Endometrium (tissue), 2 donors: ENCODE data around the gene GPR62.

Source experiments
- FAIRE-seq: peaks from 2 replicates; lab custom pipeline; 2012; peaks lifted over from hg19 to GRCh38; lab: Jason Lieb, UNC
- donor health status: control.
- donor health status: control.

The GPR62 gene

DNA sequence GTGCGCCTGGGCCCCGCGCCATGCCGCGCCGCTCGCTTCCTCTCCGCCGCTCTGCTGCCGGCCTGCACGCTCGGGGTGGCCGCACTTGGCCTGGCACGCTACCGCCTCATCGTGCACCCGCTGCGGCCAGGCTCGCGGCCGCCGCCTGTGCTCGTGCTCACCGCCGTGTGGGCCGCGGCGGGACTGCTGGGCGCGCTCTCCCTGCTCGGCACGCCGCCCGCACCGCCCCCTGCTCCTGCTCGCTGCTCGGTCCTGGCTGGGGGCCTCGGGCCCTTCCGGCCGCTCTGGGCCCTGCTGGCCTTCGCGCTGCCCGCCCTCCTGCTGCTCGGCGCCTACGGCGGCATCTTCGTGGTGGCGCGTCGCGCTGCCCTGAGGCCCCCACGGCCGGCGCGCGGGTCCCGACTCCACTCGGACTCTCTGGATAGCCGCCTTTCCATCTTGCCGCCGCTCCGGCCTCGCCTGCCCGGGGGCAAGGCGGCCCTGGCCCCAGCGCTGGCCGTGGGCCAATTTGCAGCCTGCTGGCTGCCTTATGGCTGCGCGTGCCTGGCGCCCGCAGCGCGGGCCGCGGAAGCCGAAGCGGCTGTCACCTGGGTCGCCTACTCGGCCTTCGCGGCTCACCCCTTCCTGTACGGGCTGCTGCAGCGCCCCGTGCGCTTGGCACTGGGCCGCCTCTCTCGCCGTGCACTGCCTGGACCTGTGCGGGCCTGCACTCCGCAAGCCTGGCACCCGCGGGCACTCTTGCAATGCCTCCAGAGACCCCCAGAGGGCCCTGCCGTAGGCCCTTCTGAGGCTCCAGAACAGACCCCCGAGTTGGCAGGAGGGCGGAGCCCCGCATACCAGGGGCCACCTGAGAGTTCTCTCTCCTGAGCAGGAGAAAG lies 951 bp downstream of the GPR62 start:
- FAIRE-seq: no peak

DNA sequence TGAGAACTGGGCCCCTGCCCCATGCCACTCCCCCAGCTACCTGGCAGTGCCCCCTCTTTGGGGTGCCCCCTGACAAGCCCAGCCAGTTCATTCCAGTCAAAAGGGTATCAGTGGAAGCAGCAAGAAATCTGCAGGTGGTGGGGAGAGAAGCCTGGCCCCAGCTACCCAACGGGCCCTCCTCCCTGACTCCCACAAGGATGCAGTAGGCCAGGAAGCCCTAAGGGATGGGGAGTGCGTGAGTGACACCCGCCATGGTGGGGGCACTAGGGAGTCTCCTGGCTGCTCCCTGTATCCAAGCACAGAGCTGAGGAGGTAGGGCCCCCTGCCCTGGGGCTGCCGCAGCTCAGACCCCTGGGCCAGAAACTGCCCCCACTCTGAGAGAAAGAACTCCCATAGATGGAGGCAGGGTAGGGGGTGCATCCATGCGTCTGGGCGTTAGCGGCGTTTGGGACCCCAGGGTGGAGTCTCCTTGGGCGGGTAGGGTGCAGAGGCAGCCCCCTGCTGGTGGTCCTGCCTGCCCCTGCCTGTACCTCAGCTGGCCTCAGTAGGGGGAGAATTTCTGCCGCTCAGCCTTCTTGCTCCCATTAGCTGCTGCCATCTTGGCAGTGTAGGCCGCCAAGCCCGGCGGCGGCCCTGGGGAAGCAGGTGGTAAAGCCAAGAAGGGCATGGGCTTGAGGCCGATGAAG lies 2.5 kb downstream of the GPR62 start:
- FAIRE-seq: no peak

DNA sequence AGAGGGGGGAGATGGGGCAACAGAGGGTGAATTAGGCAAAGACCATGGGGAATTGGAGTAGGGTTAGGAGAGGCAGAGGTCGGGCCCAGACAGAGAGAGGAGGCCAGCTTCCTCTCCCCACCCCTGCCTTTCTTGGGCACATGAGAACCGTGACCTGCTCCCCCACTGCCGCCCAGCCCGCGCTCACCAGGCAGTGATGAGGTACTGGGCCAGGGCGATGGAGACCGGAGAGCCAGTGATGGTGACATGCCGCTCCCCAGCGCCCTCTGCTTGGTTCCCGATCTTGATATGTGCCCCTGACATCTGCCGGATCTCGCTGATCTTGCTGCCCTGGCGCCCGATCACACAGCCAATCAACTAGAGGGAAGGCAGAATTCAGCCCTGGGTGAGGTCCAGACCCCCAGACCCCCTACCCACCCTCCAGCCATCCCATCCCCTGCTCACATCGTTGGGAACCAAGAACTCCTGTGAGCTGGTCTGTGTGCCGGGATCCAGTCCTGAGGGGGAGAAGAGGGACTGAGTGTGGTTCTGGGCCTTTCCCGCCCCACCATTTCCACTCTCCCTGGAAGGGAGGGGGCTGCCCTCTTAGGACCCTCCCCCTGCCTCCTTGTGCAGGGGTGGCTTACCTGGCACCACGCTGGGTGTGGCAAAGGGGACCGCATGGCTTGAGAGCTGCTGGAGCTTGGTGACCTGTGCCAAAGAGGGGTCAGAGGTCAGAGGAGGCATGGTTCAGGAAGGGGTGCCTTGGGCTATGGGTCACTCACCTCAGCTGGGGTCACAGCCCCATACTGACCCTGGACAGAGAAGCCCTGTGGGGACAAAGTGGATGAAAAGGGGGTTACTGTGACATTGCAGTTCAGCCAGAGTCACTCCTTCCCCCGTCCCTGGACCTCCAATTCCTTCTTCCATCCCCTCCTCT lies 3.7 kb downstream of the GPR62 start:
- no peak for FAIRE-seq

DNA sequence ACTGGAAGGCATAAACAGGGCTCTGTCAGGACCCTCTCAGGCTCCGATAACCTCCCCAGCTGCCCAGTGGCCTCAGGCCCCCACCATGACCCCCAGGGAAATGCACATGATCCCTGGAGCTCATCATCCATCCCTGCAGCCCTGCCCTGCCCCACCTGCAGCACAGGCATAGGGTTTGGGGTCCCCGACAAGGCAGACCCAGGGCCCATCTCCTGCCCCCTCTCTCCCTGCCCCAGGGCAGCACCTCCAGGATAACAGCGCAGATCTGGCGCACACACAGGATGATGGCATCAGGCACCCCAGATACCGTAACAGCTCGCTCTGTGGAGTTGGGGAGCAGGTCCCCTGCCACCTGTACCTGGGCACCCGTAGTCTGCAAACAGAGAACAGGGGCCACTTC lies 4.5 kb downstream of the GPR62 start:
- FAIRE-seq: no peak

DNA sequence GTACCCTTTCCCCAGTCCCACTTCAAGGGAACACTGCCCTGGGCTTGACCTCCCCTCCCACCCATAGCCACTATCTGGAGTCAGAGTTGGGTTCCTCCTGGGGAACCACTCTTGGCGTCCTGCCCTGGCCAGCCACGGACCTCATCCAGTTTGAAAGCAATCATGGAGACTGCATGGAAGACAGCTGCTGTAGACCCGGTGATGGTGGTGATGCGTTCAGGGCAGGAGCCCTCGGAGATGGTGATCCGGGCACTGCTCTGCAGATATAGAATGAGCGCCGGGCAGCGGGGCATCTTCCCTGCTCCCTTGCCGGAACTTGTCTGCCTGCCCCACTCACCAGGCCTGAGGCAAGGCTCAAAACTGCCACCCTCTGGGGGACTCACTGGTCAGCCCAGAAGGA lies 5.2 kb downstream of the GPR62 start:
- FAIRE-seq: no peak

DNA sequence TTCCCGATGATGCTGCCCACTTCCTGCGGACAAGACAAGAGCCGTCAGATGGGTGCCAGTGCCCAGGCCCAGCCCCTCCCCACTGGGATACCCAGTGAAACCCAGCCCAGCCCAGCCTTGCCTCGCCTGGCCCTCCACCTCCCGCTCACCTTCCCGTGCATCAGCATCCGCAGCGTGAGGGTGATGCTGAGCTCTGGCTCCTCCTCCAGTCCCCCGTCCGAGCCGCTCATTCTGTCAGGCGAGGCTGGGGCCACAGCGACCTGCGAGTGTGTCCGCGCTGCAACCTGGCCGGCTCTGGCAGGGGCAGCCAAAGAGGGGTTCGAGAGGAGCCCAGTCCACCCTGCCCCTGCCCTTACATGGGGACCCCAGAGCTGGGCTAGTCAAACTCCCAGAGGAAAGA lies 5.8 kb downstream of the GPR62 start:
- no peak for FAIRE-seq

DNA sequence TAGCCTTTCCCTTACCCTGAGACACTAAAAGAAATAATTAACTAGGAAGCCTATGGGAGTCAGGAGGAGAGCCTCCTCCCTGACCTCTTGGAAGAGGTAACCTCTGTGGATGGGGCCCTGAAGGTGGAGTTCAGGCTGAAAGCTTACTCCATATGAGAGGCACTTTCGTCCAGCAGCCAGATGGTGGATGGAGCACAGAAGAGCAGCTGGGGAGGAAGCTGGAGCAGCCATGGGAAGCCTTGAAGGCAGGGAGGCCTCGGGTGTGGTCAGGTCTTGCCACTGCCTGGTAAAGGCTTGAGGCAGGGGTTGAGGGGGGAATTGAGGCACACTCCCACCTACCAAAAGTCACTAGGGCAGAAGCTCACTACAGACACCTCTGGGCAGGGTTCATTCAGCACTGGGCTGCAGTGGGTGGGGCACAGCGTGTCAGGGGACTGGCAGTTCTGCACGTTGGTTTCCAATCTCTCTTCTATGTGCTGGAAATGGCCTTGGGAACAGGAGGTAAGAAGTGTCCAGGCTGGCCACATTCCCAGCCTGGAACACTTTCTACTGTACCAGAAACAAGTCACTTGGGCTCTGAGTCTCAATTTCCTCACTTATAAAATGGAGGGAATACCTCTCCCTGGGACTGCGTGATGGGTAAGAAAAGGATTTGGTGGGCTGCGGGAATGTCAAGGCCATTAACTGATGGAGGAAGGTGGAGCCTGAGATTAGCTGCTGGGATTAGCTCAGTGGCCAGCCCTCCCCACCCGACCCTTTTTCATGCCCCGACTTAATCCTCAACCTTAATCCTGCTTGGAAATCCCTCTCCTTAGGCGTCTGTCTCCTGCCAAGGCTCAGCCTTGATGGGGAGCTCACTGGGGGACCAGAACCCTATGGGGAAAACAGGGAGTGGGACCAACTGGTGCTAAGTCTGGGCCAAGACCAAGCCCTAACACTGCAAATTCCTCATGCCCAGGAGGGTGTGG lies 6.7 kb downstream of the GPR62 start:
- no peak for FAIRE-seq

DNA sequence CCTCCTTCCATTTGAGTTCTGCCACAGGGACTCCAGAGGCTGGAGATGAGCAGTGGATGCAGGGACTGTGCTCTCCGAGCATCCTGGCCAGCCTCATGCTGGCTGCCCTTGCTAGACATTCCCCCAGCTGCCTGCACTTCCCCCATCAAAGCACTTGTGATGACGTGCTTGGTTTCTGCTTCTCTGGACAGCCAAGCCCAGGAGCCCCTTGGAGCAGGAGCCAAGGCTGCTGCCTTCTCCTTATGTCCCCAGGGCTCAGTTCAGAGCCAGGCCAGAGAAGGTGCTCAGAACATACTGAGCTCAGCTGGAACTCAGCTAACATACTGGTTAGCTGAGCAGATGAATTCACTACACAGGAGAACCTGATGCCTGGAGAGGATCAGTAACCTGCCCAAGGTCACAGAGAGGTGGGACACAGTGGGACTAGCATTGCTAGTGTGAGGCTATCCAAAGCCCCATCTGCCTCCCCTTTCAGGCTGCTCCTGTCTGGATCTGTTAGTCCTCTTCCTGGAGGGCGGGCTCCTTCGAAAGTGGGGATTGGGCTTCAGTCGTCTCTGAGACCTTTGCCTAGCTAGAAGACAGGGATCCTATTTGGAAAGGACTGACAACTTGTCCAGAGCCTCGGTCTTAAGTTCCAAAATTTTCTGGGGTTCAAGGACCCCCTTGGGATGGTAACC lies 7.8 kb downstream of the GPR62 start:
- FAIRE-seq: no peak

DNA sequence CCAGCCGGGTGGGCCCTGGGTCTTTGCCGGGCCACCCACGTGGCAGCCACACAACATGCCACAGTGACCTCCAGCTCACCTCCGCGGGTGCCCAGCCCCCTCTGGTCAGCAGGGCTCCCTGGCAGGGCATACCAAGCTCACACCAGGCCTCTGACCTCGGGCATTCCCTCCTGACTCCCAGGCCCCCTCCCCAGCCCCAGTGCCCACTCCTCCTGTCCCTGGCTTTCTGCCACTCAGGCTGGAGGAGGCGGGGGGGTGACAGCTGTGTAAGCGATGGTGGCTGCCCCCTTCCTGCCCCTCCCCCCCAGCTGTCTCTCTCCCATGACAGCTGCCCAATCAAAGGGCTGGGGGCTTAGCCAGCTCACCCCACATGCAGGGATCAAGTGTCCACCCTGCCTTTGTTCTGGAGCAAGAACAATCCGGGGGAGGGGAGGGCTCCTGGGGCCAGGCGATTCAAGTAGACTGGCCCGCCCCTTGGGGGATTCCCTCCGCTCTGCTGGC lies 8.8 kb downstream of the GPR62 start:
- no peak for FAIRE-seq

DNA sequence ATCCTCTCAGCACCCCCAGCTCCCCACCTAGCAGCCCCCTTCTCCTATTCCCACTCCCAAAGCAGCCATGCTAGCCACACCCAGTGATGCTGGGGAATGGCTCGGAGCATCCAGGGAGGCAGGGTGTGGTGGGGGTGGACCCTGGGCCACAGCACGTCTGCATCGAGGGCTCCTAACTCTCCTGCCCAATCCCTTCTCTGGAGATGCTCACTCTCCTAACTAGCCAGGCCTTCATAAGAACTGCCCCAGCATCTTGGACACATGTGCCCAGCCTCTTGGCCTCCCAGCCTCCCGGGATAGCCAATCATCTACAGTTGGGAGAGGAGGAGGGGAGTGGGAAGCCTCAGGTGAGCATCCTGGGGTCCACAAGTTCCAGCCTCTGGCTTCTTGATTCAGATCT lies 9.3 kb downstream of the GPR62 start:
- no peak for FAIRE-seq

DNA sequence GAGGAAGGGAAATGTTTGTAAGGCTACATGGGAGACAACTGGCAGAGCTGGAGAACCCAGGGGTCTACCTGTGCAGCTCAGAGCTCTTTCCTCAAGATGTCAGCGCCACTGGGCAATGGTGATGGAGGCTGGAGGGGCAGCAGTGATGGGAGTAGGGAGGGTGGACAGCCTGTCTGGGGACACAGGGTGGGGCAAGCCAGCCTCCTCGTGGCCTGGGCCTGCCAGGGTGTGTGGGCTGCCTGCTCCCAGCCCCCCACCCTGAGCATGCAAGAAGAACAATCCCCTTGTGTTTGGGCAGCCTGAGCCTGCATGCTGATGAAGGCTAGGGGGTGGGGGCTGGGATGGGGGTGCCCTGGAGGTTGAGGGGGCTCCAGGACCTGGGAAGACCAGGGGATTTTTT lies 10.8 kb downstream of the GPR62 start:
- FAIRE-seq: no peak

DNA sequence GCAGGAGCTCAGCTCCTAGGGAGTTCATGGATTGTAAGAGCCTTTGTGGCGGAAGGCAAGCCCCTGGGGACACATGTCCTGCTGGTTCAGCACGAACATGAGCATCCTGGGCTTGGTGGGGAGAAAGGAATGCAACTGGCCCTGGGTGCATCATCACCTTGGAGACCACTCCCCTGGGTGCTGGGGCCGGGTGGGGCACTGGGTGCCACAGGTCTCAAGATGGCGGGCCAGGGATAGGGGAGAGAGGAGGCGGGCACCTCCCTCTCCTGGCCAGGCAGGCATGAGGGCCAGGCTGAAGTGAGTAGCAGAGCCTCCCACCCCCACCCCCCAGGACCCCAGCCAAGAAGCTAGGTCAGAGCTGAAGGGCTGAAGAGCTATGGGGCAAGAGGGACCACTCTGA lies 11.3 kb downstream of the GPR62 start:
- FAIRE-seq: no peak

DNA sequence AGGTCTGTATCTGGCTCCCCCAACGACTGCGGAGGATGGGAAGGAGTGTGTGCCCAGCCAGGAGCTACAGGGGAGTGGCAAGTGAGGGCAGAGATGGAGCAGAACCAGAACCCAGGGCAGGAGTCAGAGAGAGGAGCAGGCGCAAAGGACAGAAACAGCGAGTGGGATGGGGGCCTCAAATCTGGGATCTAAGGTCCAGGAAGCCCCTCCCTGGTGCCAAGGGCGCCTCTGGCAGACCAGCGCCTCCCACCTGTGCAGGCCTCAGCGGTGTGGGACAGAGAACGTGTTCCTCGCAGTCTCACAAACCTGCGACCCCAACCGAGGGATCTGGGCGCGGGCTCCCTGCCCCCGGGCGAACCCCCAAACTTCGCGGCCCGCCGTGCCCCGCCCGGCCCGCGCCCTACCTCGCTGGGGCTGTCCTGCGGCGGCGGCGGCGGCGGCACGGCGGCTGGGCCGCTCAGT lies 11.8 kb downstream of the GPR62 start:
- FAIRE-seq: no peak

DNA sequence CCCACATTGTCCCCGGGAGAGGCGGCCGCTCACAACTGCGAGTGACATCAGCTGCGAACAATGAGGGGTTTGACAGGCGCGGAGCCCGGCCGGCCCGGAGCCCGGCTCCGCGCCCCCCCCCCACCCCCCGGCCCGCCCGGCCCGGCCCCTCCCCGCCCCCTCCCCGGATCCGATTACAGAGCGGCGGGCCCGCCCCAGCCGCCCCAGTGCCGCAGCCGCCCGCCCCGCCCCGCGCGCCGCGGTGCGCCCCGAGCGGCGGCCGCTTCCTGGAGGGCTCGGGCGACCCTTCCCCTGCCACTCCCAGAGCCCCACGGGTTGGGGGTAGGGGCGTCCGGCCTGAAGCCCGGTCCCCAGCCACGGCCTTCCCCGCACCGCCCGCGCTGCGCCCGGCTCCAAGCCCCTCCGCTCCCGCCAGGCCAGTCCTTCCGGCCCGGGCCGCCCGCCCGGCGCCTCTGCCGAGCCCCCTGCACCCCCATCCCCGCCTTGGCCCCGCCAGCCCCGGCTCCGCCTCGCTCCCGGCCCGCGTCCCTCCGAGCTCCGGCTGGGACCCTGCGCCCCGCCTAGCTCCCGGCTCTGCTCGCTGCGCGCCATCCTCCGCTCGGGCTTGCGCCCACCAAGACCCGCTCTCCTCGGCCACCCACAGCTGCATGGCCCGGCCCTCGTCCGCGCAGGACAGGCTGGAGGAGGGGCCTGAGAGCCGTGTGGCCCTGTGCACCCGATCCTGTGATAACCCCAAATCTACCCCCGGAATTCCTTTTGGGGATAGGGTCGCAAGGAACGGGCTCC lies 12.4 kb downstream of the GPR62 start, which contains the start of gene PCBP4:
TSS of gene PCBP4 (minus strand) at position 71 of the 786 bp plus-strand sequence. CDS start 6,214 bp downstream, outside the sequence.
- FAIRE-seq: no peak

DNA sequence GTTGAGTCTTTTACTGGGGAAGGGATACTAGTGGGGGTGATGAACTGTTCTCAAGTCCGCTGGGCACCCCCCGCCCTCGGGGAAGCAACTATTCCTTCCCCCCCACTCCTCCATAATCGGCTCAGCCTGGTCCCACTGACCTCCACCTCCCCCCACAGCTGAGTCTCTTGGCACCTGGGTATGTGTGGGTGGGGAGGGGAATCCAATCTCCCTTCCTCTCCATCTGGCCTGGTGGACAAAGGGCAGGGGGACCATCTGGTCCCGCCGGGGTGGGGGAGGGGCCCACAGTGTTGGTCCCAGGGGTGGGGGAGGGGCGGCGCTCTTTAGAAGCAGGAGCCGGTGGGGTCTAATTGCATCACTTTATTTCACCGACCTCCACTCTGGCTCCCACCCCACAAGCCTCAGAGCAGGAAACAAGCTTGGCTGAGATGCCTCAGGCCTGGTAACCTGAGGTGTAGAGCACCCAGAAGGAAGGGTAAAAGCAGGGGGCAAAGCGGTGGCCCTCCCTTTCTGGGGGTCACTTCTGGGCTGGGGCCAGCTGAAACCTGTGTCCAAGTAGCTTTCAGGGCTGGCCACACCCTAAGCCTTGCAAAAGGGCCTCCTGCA lies 13.1 kb downstream of the GPR62 start:
- FAIRE-seq: no peak

DNA sequence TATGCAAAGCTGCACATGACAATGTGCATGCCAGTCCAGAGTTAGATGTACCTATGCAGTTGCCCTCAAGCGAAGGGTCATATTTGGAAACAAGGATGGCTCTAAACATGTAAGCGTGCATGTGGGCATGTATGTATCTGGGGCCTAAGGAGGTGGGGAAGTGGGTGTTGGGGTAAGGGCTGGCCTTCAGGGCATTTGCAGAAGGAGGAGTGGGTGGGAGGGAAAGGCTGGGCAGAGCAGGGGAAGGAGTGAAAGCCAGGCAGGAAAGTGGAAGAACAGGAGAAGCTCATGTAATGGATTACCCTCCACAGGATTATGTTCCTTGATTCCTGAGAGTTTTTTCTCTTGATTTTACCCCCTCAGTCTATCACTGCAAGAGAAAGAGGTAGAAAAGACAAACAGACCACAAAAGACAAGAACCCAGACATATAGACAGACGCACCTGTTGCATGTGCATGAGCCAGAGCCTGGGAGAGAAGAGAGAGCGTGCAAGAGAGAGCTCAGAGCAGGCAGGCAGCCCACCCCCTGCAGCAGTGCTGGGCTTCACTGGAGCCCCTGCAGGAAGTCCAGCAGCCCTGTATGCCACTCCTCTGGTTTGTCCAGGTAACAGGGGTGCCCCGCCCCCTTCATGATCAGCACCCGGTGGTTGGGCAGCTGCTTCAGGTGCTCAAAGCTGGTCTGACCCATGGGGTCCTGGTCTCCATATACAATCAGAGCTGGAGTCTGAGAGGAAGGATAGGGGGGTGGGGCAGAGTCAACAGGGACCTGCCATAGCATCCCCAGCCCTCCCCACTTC lies 13.9 kb downstream of the GPR62 start:
- no peak for FAIRE-seq

DNA sequence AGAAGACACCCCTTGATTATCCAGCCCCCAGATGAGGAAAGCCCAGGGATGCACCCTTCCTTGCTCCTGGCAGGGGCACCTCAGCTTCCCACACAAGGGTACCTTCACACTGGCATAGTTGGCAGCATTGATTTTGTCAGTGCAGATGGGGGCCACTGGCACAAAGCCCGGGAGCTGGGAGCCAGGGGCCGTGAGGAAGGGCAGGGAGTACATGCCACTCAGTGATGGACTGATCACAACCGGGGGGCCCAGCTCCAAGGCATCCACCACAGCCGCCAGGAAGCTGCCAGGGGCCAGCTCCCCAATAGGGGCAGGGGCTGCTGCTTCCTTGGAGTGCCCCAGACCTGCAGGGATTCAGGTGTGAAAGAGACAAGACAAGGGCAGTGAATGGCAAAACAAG lies 14.7 kb downstream of the GPR62 start:
- no peak for FAIRE-seq

DNA sequence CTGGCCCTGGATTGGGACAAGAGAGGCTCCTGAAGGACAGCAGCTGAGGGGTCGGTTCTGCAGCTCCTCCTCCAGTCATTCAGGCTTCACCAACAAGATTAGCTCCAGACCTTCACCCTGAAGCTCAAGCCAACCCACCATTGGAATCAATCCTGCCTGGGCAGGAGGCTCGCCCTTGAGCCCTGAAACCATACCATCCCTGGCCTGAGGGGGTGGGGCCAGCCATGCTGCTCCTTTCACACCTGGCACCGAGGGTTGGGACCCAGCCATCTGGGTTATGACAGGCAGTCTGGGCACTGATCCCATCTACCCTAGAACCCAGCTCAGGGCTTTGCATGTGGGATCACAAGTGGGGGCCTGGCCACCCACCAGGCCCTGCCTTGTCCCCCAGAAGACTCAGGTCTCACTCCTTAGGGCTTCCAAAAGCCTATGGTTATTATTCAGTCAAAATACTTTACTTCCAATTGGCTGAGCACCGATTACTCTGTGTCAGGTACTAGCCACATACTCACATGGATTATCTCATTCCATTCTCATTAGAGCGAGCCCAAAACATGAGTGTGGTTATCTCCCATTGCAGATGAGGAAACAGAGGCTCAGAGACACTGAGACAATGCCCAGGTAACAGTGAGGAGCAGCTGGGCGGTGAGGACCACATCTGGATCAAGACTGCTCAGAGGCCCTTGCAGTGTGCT lies 15.6 kb downstream of the GPR62 start:
- no peak for FAIRE-seq
